SIG-M5 treated with dmso at 0.1 percent for 504 hours (cell line): Measurements from ENCODE around the gene CRIP2.

Experiments
- DNase-seq: peaks from one replicate; lab custom pipeline; 2025; ENCODE audit not compliant: unreplicated experiment; lab: John Stamatoyannopoulos, UW

CRIP2 gene

GRCh38 chr14:105460116-105460515 is 14.5 kb upstream of the CRIP2 start:
- no peak for DNase-seq

GRCh38 chr14:105460616-105461015 is 14.0 kb upstream of the CRIP2 start:
- no peak for DNase-seq

- no peak for DNase-seq
These were observed 12.7 kb upstream of the CRIP2 start for GRCh38 chr14:105461903-105462302.

DNA sequence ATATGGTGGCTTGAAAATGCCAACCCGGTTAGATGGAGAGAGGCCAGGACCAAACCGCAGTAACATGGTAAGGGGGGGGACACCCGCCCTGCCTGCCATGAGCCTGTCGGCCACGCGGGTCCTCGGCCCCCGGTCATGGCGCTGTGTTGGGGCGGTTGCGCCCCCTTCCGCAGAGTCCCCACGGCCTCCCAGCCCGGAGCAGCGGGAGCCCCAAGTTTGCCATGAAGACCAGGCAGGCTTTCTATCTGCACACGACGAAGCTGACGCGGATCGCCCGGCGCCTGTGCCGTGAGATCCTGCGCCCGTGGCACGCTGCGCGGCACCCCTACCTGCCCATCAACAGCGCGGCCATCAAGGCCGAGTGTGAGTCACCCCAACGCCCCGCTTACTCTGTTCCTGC is 10.1 kb upstream of the CRIP2 start:
- DNase-seq, result no peak

DNA sequence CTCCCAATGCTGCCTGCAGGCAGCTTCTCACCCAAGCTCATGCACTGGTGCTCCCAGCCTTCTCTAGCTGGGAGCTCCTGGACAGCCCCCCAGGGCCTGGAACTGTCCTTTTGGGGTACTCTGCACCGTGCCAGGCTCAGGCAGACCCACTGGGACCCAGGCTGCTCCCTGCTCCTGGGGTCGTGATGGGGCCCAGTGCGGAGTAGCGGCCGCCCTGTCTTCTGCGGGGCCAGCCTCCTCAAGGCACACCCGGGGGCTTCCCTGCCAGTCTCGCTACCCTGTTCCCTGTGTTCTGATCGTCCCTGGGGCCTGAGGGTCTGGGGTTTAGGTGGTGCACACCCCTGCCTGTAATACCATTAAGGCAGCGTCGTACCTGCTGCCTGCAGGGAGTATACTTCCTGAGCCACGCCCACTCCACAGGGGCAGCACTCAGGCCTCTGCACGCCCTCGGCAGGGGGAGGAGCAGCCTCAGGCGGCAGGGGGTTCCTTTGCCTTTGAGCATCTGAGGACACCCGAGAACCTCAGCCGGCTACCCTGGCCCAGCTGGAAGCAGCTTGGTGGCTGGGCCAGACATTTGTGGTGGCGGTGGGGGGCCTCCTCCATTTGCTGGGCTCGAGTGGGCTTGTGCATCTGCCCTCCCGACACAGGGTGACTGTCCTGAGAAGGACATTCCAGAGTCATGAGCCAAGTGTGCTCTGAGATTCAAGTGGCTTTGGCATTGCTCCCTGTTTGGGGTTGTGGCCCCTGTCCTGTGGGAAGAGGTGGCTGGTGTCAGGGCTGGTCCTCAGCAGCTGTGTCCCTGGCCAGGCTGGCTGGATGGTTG is 9.2 kb upstream of the CRIP2 start:
- DNase-seq, result no peak

- no peak for DNase-seq
These were observed 7.9 kb upstream of the CRIP2 start for GRCh38 chr14:105466531-105467248.

DNA sequence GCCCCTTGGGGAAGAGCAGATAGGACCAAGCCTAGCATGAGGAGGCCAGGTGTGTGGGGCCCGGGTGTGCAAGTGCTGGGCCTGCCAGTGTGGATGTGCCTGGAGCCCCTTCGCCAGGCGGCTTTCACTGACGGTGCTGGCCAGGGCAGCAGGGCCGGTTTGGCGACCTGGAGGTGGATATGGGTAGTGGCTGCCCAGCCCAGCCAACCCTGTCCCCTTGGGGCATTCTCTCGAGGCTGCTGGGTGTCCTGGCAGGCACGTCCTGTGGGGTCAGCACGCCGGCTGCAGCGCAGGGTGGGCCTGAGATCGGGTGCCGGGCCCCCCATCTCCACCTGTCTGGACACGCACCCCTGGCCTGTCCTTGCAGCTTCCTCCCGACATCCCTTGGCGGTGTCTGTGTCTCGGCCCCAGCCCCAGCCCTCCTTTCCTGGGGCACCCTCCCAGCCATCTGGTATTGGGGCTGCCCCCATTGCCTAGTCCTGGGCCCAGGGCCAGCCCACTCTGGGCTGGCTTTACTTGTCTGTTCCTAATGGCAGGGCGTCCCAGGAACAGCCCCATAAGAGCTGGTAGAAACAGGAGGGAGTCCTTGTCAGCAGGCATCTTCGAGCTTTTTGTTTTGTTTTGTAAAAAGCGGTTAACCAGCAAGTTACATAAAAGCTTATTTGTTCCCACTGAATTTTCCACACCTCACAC is 7.2 kb upstream of the CRIP2 start:
- no peak for DNase-seq

- DNase-seq, result no peak
These were observed 6.6 kb upstream of the CRIP2 start for GRCh38 chr14:105467942-105468471.

DNA sequence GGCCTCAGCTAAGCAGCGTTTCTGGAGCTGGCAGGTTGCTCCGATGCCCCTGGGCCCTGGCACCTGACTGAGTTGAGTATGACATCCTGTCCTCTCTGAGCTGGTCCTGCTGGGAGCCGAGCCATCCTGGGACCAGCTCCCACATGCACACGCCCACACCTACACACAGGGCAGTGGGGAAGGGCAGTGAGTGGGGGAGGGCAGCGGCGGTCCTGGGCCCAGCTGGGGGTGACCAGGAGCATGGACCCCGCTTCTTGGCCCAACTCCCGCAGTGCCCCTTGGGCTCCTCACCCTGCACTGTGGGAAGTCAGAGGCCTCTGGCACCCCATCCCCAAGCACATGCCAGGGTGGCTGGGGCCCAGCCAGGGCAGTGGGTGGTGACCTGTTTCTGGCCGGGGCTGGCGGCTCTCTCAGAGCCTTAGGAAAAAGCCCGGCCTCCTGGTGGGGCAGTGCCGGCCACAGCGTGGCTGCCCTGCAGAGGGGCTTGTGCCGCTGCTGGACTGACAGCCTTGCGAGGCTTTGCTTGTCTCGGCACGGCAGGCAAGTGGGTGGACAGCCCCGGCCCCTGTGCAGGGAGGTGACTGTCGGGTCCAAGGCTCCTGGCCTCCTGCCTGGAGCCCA is 5.9 kb upstream of the CRIP2 start:
- DNase-seq, result no peak

- DNase-seq, result no peak
These were observed 4.9 kb upstream of the CRIP2 start for GRCh38 chr14:105469456-105470349.

DNA sequence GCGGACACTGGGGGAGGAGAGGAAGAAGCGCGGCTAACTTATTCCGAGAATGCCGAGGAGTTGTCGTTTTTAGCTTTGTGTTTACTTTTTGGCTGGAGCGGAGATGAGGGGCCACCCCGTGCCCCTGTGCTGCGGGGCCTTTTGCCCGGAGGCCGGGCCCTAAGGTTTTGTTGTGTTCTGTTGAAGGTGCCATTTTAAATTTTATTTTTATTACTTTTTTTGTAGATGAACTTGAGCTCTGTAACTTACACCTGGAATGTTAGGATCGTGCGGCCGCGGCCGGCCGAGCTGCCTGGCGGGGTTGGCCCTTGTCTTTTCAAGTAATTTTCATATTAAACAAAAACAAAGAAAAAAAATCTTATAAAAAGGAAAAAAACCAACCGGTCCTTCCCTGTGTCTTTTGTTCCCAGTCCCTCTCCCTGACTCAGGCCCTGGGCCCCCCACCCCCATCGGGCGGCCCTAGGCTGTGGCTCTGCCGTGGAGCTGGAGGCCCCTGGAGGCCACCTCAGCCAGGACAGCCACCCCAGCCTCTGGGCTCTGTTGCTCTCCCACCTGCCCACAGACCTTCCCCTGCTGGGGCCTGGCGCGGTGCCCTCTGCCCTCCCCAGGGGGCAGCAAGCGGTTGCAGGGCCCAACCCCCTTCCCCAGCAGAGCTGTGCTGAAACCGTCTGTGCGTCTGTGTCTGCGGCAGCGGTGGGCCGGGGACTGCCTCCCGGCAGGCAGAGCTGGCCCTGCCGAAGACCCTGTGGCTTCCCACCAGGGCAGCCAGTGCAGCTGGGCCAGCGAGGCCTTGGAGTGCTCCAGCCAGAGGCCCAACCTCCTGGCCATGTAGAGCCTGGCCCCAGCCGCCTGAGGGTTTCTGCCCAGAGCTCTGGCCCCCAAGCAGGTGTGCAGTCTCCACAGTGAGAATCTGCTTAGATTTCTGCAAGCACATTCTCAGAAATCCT is 4.0 kb upstream of the CRIP2 start:
- no peak for DNase-seq

DNA sequence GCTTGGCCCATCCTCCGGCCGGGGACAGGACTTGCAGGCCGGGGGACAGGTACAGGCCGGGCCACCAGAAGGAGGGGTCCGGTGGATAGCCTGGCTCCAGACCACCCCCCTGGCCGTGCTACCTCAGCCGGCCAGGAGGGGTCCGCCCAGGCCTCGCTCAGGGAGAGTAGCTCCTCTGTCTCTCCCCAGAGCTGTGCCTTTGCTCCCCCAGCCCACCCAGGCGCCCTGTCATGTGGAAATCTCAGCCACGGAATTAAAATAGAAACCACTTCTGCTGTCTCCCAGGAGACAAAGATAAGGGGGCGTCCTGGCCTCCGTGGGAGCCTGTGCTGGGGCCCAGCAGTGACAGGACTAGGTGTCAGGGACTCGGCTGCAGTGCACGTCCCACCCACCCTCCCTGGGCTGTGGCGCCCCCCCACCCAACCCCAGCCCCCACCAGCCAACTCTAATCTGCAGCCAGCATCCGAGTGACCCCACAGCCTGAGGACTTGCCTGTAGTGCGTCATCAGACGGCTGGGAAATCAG is 3.3 kb upstream of the CRIP2 start:
- no peak for DNase-seq

- no peak for DNase-seq
These were observed 2.7 kb upstream of the CRIP2 start for GRCh38 chr14:105471823-105472485.

DNA sequence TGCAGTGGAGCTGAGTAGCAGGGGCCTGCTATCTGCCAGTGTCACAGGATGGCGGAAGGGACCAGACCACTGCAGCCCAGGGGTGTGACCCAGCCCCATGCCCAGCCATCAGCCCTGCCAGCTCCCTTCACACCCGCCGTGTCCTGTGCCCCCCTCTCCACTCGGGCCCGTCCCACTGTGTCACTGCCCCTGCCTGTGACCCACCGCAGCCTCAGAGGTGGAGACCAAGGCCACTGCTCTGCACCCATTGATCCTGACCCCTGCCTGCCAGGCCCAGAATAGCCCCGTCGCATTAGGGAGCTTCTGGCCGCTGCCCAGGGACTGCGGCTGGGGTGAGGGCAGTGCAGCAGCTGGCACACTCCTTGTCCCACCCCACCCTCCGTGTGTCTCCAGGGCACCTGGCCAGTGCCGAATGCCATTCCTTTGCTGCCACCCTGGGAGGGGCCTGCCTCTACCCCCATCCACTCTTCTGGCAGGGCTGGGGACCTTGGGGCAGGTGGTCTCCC is 2.1 kb upstream of the CRIP2 start:
- DNase-seq, result no peak

DNA sequence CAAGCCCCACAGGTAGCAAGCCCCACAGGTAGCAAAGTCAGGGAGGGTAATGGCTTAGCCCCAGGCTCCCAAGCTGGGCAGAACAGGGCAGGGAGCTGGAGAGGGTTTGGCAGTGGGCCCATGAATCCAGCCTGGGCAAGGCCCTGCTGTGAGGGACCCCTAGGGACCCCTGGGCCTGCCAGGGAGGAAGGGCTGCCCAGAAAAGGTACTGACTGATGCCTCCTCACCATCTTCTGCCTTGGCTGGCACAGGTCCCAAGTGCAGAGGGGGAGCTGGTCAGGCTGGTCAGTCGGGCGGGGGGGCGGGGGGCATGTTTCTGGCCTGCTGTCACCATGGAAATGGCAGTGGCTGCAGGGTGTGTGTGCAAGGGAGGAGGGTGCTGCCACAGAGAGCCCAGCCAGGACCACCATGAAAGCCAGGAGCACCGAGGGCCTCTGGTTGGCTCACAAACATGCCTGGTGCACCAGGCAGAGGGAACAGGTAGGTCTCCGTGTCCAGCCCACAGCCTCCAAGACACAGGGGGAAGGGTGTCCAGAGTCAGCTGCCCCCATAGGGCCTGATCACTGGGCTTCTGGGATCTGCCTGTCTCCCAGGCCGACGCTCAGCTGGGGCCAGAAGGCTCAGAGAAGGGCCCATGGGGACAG is 1.5 kb upstream of the CRIP2 start:
- no peak for DNase-seq

DNA sequence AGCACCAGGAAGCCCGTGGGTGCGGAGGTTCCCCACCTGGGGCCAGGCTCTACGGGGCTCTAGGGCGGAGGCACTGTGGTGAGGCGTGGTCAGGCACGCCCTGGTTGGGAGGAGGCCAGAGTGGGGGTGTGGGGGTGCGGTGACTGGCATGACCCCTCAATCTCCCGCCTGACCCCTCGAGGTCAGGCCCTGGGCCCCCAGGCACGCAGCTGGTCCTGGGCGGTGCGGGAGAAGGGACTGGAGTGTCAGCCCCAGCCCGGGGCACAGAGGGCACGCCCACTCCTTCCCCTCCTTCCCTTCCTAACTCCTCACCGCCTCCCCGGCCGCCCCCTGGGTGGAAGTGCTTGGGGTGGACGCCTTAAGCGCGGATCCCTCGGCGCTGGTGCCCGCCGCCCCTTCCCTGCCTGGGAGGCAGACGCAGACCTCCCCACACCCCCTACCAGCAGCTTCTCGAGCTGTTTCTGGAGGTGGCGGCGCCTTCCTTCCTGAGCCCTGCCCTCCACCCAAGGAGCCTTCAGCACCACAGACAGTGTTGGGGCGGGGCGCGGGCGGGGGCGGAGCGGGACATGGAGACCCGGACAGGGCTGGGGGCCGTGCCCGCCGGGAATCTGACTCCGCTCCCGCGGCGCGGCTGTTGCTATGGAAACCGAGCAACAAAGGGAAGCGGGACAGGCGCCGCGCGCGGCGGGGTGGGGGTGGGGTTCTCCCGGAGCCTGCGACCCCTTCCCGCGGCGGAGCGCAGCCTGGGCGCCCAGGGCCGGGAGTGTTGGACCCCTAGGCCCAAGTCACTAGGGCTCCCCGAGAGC is 741 bp upstream of the CRIP2 start:
- DNase-seq, result peak; percentile 73
